Bone marrow (tissue), 2 donors: ENCODE measurements around the gene APOL3.
"Not testable (repeated sequence)": the region's sequence is repeated elsewhere in the genome, so short reads cannot be mapped to it uniquely, and the experiment has no call there.

Experiments
- DNase-seq, 2 donors: peaks; one replicate each; lab custom pipeline; 2025; lab: John Stamatoyannopoulos, UW

APOL3 gene

DNA sequence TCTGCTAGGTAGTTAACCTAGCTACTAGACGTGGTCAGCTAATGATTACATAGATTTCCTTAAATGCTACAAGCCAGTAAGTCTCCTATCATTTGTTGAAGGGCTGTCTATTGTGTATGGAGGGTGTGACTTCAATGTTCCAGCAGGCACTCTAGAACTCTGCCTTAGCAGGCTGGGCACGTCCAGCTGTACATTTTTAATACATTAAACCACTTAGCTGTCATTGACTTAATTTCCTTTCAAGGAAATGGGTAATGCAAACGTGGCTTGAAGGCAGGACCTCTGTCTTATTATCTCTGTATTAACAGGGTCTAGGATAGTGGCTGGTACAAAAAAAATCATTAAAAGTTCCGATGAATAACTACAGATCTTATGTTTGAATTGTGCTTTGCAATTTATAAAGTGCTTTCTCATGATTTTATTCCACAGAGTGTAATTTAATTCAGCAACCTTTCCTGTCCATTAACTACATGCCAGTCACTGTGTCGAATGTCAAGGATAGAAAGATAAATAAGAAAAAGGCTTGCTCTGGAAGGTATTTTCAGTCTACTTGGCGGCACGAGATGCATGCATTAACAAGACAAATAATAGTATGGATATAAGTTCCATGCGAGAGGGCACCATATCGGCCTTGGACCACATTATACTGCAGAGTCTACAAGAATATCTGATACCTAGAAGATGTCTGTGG lies 60.3 kb downstream of the APOL3 start:
- no peak for DNase-seq

DNA sequence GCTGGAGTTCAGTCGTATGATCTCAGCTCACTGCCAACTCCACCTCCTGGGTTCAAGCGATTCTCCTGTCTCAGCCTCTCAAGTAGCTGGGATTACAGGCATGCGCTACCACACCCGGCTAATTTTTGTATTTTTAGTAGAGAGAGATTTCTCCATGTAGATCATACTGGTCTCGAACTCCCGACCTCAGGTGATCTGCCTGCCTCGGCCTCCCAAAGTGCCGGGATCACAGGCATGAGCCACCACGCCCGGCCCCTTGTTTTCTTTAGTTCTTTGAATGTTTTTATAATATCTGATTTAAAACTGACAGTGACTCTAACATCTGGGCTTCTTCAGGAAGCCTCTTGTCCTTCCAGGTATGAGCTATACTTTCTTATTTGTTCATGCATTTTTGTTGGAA lies 61.0 kb downstream of the APOL3 start:
- not testable (repeated sequence) for DNase-seq

DNA sequence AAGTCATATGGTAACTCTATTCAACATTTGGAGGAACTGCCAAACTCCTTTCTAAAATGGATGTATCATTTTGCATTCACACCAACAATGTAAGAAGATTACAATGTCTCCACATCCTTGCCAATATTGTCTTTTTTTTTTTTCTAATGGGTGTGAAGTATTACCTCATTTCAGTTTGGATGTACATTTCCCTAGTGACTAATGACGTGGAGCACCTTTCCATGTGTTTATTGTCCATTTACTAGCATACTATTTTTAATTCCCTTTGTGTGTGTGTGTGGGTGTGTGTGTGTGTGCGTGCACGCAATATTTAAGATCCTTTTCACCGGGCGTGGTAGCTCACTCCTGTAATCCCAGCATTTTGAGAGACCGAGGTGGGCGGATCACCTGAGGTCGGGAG lies 62.7 kb downstream of the APOL3 start:
- no peak for DNase-seq

DNA sequence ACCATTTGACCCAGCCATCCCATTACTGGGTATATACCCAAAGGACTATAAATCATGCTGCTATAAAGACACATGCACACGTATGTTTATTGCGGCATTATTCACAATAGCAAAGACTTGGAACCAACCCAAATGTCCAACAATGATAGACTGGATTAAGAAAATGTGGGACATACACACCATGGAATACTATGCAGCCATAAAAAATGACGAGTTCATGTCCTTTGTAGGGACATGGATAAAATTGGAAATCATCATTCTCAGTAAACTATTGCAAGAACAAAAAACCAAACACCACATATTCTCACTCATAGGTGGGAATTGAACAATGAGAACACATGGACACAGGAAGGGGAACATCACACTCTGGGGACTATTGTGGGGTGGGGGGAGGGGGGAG lies 69.8 kb downstream of the APOL3 start:
- DNase-seq: not testable (repeated sequence)
